Measurements from ENCODE around the gene PDZD2. TPM values are rescaled to one million over a fixed set of nuclear protein-coding genes. Genes with fewer than 3 reads are reported as not detected.

The PDZD2 gene
- total RNA-seq, 1 experiment from 2014 or later = 0.37 TPM

DNA sequence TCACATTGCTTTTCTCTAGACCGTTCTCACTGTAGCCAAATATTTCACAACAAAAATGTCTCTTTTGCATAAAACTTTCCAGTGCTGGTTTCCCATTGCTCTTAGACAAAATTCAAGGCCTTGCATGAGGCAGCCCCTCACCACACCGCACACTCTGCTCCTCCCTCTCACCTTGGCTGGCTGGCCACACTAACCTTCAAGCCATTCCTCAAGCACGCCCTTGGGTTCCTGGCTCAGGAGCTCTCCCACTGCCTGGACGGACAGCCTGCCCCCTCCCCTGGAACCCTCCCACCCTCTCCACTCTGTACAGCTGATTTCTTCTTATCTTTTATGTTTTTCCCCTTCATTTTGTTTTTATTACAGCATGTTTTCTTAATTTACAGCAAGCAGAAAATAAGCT is 83.2 kb downstream of the PDZD2 start (continued):
- TF ChIP-seq FOSL1 (IDR thresholded peaks at IDR 0.05; ENCODE audit: low read depth) = no peak
- TF ChIP-seq ELF1 (IDR thresholded peaks at IDR 0.05; ENCODE audit: borderline replicate concordance, low read depth) = no peak
- no peak for TF ChIP-seq YY1 (IDR thresholded peaks at IDR 0.05; ENCODE audit: extremely low read depth, insufficient replicate concordance, low read depth, low read length)
- no peak for TF ChIP-seq POLR2AphosphoS5 (IDR thresholded peaks at IDR 0.05; ENCODE audit: low read depth, low read length)
- TF ChIP-seq, protein P1, sequence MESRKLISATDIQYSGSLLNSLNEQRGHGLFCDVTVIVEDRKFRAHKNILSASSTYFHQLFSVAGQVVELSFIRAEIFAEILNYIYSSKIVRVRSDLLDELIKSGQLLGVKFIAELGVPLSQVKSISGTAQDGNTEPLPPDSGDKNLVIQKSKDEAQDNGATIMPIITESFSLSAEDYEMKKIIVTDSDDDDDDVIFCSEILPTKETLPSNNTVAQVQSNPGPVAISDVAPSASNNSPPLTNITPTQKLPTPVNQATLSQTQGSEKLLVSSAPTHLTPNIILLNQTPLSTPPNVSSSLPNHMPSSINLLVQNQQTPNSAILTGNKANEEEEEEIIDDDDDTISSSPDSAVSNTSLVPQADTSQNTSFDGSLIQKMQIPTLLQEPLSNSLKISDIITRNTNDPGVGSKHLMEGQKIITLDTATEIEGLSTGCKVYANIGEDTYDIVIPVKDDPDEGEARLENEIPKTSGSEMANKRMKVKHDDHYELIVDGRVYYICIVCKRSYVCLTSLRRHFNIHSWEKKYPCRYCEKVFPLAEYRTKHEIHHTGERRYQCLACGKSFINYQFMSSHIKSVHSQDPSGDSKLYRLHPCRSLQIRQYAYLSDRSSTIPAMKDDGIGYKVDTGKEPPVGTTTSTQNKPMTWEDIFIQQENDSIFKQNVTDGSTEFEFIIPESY (IDR thresholded peaks at IDR 0.05; ENCODE audit: extremely low read depth, insufficient replicate concordance, low read length) = no peak
- TF ChIP-seq, protein P2, sequence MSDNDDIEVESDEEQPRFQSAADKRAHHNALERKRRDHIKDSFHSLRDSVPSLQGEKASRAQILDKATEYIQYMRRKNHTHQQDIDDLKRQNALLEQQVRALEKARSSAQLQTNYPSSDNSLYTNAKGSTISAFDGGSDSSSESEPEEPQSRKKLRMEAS (IDR thresholded peaks at IDR 0.05) = no peak
- TF ChIP-seq CBX3 (IDR thresholded peaks at IDR 0.05; ENCODE audit: low read depth) = no peak

GRCh38 chr5:31725996-31726395 is 87.1 kb downstream of the PDZD2 start:
- RAD21 ChIA-PET (ENCODE audit: low non-redundant PET in 1 of 2, low total read pairs in 2 of 2, uncharacterized antibody in 2 of 2, unreplicated experiment in 2 of 2) = no interaction called here
- Histone ChIP-seq H3K27me3 (ENCODE audit: insufficient read depth, low read length) (no peaks in the 10 kb centered on the region), H3K9ac (ENCODE audit: low read length) (no peak overlapping the region), H3K36me3 (ENCODE audit: control insufficient read depth in 1 of 2, insufficient read depth in 2 of 2, low read length in 2 of 2) (no peaks in the 10 kb centered on the region), H3K79me2 (ENCODE audit: insufficient read depth, low read length) (no peaks in the 10 kb centered on the region), H3K4me2 (ENCODE audit: low read length) (no peak overlapping the region), H4K20me1 (ENCODE audit: insufficient read depth) (no peaks in the 10 kb centered on the region), H3K9me3 (ENCODE audit: control insufficient read depth in 1 of 2, insufficient read depth in 1 of 2, low read depth in 1 of 2, low read length in 2 of 2) (no peaks in the 10 kb centered on the region), H2AFZ (ENCODE audit: low read depth, low read length, poor library complexity, severe bottlenecking) (no peak overlapping the region), H3K9me2 (ENCODE audit: insufficient read depth) (no peaks in the 10 kb centered on the region), H3K27ac (ENCODE audit: low read depth, low read length) (no peak overlapping the region), H3K4me3 (replicated peaks in 1 of 2; ENCODE audit: low read depth in 1 of 2, low read length in 2 of 2) (no peak overlapping the region), H3K4me1 (ENCODE audit: control insufficient read depth in 1 of 2, insufficient read depth in 2 of 2, low read length in 2 of 2) (no peaks in the 10 kb centered on the region)
- intact Hi-C loops (cut with micrococcal nuclease) = no loop called here
- TF ChIP-seq YY1 (IDR thresholded peaks at IDR 0.05; ENCODE audit: extremely low read depth, insufficient replicate concordance, low read depth, low read length) = no peak
- no peak for TF ChIP-seq POLR2AphosphoS5 (IDR thresholded peaks at IDR 0.05; ENCODE audit: low read depth, low read length)
- no peak for TF ChIP-seq SP1 (IDR thresholded peaks at IDR 0.05; ENCODE audit: low read depth)
- TF ChIP-seq SIN3A (IDR thresholded peaks at IDR 0.05; ENCODE audit: low read depth) = no peak
- TF ChIP-seq RAD21 (IDR thresholded peaks at IDR 0.05; ENCODE audit: low read depth) = no peak
- TF ChIP-seq FOSL1 (IDR thresholded peaks at IDR 0.05; ENCODE audit: low read depth) = no peak
- TF ChIP-seq EGR1 (IDR thresholded peaks at IDR 0.05; ENCODE audit: low read depth) = no peak
- no peak for TF ChIP-seq CBX3 (IDR thresholded peaks at IDR 0.05; ENCODE audit: low read depth)
- no peak for TF ChIP-seq ZFX (IDR thresholded peaks at IDR 0.05)
- TF ChIP-seq ZNF274 (IDR thresholded peaks at IDR 0.05; ENCODE audit: low read depth, low read length) = no peak
- TF ChIP-seq REST (IDR thresholded peaks at IDR 0.05; ENCODE audit: low read depth) = no peak
- no peak for TF ChIP-seq TCF7L2 (IDR thresholded peaks at IDR 0.05; ENCODE audit: borderline replicate concordance, extremely low read depth, insufficient read depth, insufficient read length)
- TF ChIP-seq ELF1 (IDR thresholded peaks at IDR 0.05; ENCODE audit: borderline replicate concordance, low read depth) = no peak
- TF ChIP-seq, protein P1 (IDR thresholded peaks at IDR 0.05; ENCODE audit: extremely low read depth, insufficient replicate concordance, low read length) = no peak
- TF ChIP-seq ATF3 (IDR thresholded peaks at IDR 0.05) = no peak
- no peak for ATAC-seq
- DNase-seq (ENCODE audit: low read depth, low spot score) = no peak
- CTCF ChIA-PET = no interaction called here
- POLR2A ChIA-PET = no interaction called here
- BruUV-seq (replicated peaks) = no TSS peak
